Panc1 (cell line): ENCODE data around the gene INPP4B.

Source experiments
- POLR2AphosphoS5 ChIP-seq: IDR thresholded peaks from 2 replicates; pipeline ENCODE4 v1.6.1; 2012; ENCODE audit warnings: mild to moderate bottlenecking, low read depth, low read length, moderate library complexity
- SIN3A ChIP-seq: IDR thresholded peaks from 2 replicates; pipeline ENCODE4 v1.6.1; 2012; ENCODE audit warnings: low read depth, mild to moderate bottlenecking, low read length, moderate library complexity, borderline replicate concordance; ENCODE audit not compliant: insufficient read depth
- TCF7L2 ChIP-seq: IDR thresholded peaks from 2 replicates; pipeline ENCODE4 v1.6.1; 2011; ENCODE audit warnings: mild to moderate bottlenecking, low read depth, low read length, inconsistent platforms
- TF ChIP-seq, protein P1 (sequence below): fragments of 450-650 bp; IDR thresholded peaks from 2 replicates; pipeline ENCODE4 v1.5.1; 2017; ENCODE audit warnings: mild to moderate bottlenecking
- TF ChIP-seq, protein P2 (sequence below), 2 experiments: IDR thresholded peaks; 2 replicates each; pipeline ENCODE4 v1.6.1; 2011 to 2012; ENCODE audit warnings: low read depth in 2 of 2, control low read depth in 1 of 2, low read length in 1 of 2, mild to moderate bottlenecking in 1 of 2, moderate library complexity in 1 of 2; ENCODE audit not compliant: insufficient read depth in 1 of 2

DNA sequence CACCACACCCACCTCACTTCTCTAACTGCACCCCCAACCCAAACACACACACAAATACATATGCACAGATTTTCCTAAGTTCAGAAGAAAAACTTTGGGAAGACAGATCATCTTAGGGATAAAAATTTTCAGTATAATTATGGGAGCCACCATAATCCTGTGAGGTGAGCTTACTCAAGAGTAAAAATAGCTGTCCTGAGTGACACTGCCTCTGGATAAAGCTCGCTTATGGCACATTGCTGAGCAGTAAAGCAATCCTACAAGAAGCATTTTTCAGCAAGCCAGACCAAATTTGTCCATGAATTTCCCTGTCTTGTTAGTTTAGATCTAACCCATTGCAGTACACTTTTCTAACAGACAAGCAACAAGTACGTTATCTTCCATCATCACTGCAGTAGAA is 83.8 kb downstream of the INPP4B start:
- TF ChIP-seq, protein P1, sequence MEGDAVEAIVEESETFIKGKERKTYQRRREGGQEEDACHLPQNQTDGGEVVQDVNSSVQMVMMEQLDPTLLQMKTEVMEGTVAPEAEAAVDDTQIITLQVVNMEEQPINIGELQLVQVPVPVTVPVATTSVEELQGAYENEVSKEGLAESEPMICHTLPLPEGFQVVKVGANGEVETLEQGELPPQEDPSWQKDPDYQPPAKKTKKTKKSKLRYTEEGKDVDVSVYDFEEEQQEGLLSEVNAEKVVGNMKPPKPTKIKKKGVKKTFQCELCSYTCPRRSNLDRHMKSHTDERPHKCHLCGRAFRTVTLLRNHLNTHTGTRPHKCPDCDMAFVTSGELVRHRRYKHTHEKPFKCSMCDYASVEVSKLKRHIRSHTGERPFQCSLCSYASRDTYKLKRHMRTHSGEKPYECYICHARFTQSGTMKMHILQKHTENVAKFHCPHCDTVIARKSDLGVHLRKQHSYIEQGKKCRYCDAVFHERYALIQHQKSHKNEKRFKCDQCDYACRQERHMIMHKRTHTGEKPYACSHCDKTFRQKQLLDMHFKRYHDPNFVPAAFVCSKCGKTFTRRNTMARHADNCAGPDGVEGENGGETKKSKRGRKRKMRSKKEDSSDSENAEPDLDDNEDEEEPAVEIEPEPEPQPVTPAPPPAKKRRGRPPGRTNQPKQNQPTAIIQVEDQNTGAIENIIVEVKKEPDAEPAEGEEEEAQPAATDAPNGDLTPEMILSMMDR = no peak
- TF ChIP-seq, protein P2, sequence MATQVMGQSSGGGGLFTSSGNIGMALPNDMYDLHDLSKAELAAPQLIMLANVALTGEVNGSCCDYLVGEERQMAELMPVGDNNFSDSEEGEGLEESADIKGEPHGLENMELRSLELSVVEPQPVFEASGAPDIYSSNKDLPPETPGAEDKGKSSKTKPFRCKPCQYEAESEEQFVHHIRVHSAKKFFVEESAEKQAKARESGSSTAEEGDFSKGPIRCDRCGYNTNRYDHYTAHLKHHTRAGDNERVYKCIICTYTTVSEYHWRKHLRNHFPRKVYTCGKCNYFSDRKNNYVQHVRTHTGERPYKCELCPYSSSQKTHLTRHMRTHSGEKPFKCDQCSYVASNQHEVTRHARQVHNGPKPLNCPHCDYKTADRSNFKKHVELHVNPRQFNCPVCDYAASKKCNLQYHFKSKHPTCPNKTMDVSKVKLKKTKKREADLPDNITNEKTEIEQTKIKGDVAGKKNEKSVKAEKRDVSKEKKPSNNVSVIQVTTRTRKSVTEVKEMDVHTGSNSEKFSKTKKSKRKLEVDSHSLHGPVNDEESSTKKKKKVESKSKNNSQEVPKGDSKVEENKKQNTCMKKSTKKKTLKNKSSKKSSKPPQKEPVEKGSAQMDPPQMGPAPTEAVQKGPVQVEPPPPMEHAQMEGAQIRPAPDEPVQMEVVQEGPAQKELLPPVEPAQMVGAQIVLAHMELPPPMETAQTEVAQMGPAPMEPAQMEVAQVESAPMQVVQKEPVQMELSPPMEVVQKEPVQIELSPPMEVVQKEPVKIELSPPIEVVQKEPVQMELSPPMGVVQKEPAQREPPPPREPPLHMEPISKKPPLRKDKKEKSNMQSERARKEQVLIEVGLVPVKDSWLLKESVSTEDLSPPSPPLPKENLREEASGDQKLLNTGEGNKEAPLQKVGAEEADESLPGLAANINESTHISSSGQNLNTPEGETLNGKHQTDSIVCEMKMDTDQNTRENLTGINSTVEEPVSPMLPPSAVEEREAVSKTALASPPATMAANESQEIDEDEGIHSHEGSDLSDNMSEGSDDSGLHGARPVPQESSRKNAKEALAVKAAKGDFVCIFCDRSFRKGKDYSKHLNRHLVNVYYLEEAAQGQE (IDR thresholded peaks at IDR 0.05; ENCODE audit: insufficient read depth in 1 of 2, low read depth in 2 of 2, low read length in 1 of 2) = no peak
- no peak for TF ChIP-seq SIN3A
- no peak for TF ChIP-seq POLR2AphosphoS5
- TF ChIP-seq TCF7L2 = no peak
